ENCODE data around the gene ELN. TPM values are rescaled to one million over a fixed set of nuclear protein-coding genes. Genes with fewer than 3 reads are reported as not detected.
"Not testable (repeated sequence)": the region's sequence is repeated elsewhere in the genome, so short reads cannot be mapped to it uniquely, and the experiment has no call there.

The ELN gene
- total RNA-seq, 1 donor from 2014 or later = 395 TPM

GRCh38 chr7:74007242-74007567, 20.8 kb upstream of the ELN start:
- H3K9me3 ChIP-seq = no peaks in the 10 kb centered on the region

GRCh38 chr7:74008687-74009086, 19.3 kb upstream of the ELN start:
- H3K36me3 ChIP-seq = no peaks in the 10 kb centered on the region
- DNase-seq (ENCODE audit: low spot score in 2 of 2) = no peak
- peaks cover 24 to 59% of the 10 kb centered on the region in 2 donors for H3K4me1 ChIP-seq
- no peaks in the 10 kb centered on the region for H3K27me3 ChIP-seq
- no peak overlapping the region for H3K4me3 ChIP-seq
- H3K27ac ChIP-seq = peak overlapping the region; percentile 88 to 94
- intact Hi-C loops (cut with DNase I) = no loop called here
- no peaks in the 10 kb centered on the region for H3K9me3 ChIP-seq
- no peak for TF ChIP-seq CTCF (IDR thresholded peaks at IDR 0.05)

More at GRCh38 chr7:74007242-74007567, 20.8 kb upstream of the ELN start:
- DNase-seq (ENCODE audit: low spot score in 2 of 2) = no peak
- Histone ChIP-seq H3K27me3 (no peaks in the 10 kb centered on the region), H3K4me3 (no peak overlapping the region), H3K27ac (peak overlapping the region; percentile 88 to 94), H3K4me1 (peaks cover 20 to 59% of the 10 kb centered on the region in 2 donors), H3K36me3 (no peaks in the 10 kb centered on the region)
- intact Hi-C loops (cut with DNase I) = no loop called here
- TF ChIP-seq CTCF (IDR thresholded peaks at IDR 0.05) = no peak

GRCh38 chr7:74009719-74010118, 18.3 kb upstream of the ELN start:
- no peaks in the 10 kb centered on the region for H3K9me3 ChIP-seq
- intact Hi-C loops (cut with DNase I) = no loop called here
- no peaks in the 10 kb centered on the region for H3K27me3 ChIP-seq
- DNase-seq (ENCODE audit: low spot score in 2 of 2) = peak; percentile 38 to 88
- no peak for TF ChIP-seq CTCF (IDR thresholded peaks at IDR 0.05)
- no peaks in the 10 kb centered on the region for H3K36me3 ChIP-seq
- H3K27ac ChIP-seq = peak overlapping the region; percentile 88 to 94
- H3K4me1 ChIP-seq = peaks cover 24 to 65% of the 10 kb centered on the region in 2 donors
- no peak overlapping the region for H3K4me3 ChIP-seq

- DNase-seq (ENCODE audit: low spot score in 2 of 2) = peak; percentile 53 to 90
- H3K4me3 ChIP-seq = no peak overlapping the region
- H3K4me1 ChIP-seq = peaks cover 24 to 68% of the 10 kb centered on the region in 2 donors
- H3K27me3 ChIP-seq = no peaks in the 10 kb centered on the region
- no peaks in the 10 kb centered on the region for H3K9me3 ChIP-seq
- no peak for TF ChIP-seq CTCF (IDR thresholded peaks at IDR 0.05)
- H3K36me3 ChIP-seq = no peaks in the 10 kb centered on the region
- peak overlapping the region; percentile 88 to 94 for H3K27ac ChIP-seq
- intact Hi-C loops (cut with DNase I) = no loop called here
Observed at GRCh38 chr7:74010407-74010806, 17.6 kb upstream of the ELN start.

- H3K4me3 ChIP-seq; H3K9me3 ChIP-seq; intact Hi-C loops (cut with DNase I); DNase-seq (ENCODE audit: low spot score in 2 of 2); H3K36me3 ChIP-seq; H3K27me3 ChIP-seq: not testable (repeated sequence)
- Histone ChIP-seq H3K27ac (peak overlapping the region; percentile 88 to 94), H3K4me1 (peaks cover 22 to 64% of the 10 kb centered on the region in 2 donors)
Observed at GRCh38 chr7:74011421-74011820, 16.6 kb upstream of the ELN start.

GRCh38 chr7:74012842-74013249, 15.1 kb upstream of the ELN start:
- peak; percentile 77 to 92 for DNase-seq (ENCODE audit: low spot score in 2 of 2)
- intact Hi-C loops (cut with DNase I) = loop anchor here (2.0 kb wide), 1 partner anchor 14 kb away; no protein-coding TSS in a partner anchor
- Histone ChIP-seq H3K4me3 (peak overlapping the region in 1 of 2 donors; percentile 7), H3K27ac (peak overlapping the region; percentile 88 to 94), H3K4me1 (peaks cover 22 to 56% of the 10 kb centered on the region in 2 donors), H3K36me3 (no peaks in the 10 kb centered on the region), H3K9me3 (no peaks in the 10 kb centered on the region), H3K27me3 (no peaks in the 10 kb centered on the region)
- no peak for TF ChIP-seq CTCF (IDR thresholded peaks at IDR 0.05)
